HL-60/S4 treated with retinoic acid at 250 ng/mL for 4 days and 3 days (cell line): ENCODE measurements around the gene ALPL.
"Not testable (repeated sequence)": the region's sequence is repeated elsewhere in the genome, so short reads cannot be mapped to it uniquely, and the experiment has no call there.

Source experiments
- in situ Hi-C: fragments of 300-500 bp; cut with MboI; formaldehyde crosslinking; loops from 2 replicates; pipeline ENCODE4 v1.7.0; 2022; ENCODE audit warnings: low sequenced_read_pairs

Gene ALPL

DNA sequence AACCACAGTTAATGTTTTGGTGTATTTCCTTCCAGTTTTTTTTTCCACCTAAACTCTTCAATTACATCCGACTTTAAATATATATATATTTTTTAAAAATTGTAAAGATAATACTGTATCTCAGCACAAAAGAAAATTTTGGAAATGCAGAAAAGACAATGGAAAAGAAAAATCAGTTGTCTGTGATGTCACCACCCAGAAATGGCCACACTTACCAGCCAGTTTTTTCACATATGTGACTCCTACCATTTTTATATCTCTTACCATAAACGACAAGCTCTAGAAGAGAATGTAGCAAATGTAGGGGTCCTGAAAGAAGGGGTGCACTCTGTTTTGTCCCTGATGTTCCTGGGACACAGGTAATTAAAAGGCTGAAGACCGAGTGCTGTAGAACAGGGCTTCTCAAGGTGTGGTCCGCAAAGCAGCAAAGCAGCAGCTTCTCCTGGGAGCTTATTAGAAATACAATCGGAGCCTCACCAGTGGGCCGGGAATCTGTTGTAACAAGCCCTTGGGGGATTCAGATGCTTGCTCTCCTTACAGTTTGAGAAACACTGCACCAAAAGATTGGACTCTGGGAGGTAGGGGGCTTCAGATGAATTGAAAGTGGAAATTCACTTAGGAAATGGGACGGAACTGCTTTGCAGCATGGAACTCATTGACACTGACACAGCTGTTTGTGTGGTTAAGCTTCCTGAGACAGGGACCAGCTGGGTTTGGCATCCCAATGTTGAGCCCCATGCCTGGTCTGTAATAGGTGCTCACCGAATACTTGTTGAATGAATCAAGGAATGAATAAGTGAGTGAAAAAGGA lies 44.1 kb downstream of the ALPL start:
- in situ Hi-C loops: no loop called here

DNA sequence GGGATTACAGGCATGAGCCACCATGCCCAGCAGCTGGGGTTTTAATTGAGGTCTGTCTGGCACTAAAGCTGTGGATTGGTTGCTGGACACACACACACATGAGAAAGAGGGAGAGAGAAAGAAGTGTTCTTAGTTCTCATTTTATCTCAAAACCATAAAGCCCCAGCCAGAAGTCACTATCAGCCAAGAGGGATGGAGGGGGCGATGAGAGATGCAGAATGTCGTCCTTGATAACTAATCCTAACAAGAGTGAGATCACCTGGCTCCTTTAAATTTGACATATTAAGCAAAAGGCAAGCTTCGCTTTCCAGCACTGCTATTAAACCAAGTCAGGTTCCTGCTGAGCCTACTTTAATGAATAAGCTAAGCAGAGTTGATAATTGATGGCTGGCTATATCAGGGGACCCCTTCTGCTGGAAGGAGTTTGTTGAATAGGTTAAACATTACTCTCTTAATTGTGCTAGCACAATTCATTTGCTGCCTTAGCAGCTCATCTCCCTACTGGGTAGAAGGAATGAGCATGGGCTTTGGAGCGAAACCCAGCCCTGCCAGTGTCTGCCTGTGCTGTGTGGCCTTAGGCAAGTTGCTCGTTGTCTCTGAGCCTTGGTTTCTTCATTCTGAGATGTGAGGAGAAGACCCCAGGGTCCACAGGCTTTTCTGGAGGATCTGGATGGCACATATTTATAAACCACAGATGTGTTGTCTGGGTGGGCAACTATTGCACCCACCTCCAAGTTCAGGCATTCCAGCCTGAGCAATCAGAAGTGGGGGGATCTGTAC lies 50.8 kb downstream of the ALPL start:
- in situ Hi-C loops: no loop called here

DNA sequence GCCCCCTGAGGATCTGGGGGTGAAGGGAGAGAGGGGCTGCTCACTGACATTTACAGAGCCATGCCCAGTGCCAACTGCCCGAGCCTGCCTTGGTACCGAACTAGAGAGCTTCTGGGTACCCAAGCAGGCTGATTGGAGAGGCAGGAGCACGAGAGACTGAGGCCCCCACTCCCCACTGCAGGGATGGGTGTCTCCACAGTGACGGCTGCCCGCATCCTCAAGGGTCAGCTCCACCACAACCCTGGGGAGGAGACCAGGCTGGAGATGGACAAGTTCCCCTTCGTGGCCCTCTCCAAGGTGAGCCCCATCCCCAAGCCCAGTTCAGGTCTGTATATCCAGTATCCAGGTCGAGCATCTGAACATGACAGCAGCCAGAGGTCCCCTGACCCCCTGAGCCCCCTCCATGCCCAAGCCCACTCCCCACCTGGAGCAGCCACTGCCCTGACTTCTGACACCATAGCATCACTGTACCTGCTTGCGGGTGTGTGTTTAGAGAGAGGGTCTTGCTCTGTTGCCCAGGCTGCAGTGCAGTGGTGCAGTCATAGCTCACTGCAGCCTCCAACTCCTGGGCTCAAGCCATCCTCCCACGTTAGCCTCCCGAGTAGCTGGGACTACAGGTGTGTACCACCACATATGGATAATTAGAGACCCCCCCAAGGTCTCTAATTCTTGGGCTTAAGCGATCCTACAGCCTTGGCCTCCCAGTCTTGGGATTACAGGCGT lies 51.9 kb downstream of the ALPL start:
- in situ Hi-C loops: no loop called here

DNA sequence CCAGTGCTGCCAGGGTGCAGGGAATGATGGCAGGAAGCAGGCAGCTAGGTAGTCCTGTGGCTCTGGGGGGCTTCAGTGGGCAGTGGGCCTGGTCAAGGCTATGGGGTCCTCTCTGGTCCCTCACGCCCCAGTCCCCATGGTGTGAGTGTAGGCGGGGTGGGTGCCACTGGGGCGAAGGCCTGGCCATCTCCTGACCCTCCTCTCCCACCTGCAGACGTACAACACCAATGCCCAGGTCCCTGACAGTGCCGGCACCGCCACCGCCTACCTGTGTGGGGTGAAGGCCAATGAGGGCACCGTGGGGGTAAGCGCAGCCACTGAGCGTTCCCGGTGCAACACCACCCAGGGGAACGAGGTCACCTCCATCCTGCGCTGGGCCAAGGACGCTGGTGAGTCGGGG lies 53.7 kb downstream of the ALPL start:
- in situ Hi-C loops: no loop called here

DNA sequence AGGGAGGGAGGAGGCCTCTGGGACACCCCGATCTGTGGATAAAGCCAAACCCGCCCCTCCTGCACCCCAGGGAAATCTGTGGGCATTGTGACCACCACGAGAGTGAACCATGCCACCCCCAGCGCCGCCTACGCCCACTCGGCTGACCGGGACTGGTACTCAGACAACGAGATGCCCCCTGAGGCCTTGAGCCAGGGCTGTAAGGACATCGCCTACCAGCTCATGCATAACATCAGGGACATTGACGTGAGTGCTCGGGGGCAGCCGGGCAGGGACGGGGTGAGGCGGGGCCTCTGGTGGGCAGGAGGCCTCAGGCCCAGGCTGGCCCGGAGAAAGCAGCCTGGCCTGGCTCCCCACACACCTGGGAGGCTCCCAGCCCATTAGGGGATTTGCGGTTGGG lies 54.7 kb downstream of the ALPL start:
- in situ Hi-C loops: no loop called here

DNA sequence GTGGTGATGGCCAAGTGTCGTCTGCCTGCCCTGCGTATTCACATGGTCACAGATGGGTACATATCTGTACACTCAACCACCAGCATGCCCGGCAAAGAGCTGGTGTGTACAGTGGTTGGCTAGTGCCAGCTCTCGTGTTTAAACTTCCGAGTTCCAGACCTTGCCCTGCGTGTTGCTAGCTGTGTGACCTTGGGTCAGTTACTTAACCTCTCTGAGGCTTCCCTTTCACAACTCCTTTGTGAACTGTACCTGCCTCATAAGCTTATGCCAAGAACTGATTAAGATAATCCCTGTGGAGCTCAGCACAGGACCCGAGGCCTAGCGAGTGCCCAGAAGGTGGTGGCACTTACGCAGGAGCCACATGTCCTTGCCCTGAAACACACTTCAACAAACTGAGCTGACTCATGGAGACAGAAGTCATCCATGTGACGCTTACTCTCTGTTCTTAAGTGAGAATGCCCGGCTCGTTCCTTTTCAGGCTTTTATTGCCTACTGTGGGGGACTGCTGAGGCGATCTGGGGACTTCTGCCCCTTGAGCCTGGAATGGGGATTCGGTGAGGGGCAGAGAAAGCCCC lies 55.4 kb downstream of the ALPL start:
- in situ Hi-C loops: no loop called here

DNA sequence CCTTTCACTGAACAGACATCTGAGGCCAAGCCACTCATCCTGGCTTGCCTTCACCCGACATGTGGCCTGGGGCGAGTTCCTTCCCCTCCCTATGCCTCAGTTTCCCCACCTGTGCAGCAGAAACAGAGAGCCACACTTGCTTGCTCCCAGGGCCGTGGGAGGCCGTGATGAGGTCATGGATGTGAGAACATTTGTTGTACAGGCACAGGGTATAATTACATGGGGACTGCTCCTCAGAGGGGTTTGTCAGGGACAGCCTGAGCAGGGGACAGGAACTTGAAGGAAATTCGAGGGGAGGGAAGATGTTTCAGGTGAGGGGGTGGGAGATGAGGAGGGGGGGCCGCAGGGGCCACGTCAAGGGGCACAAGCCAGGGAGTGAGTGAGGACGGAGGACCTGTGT lies 56.1 kb downstream of the ALPL start:
- in situ Hi-C loops: no loop called here

DNA sequence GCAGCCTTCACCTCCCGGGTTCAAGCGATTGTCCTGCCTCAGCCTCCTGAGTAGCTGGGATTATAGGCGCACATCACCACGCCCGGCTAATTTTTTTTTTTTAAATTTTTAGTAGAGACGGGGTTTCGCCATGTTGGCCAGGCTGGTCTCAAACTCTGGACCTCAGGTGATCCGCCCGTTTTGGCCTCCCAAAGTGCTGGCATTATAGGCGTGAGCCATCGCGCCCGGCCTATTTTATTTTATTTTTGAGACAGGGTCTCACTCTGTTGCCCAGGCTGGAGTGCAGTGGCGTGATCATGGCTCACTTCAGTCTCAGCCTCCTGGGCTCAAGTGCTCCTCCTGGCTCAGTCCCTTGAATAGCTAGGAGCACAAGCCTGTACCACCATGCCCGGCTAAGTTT lies 57.1 kb downstream of the ALPL start:
- in situ Hi-C loops: not testable (repeated sequence)

DNA sequence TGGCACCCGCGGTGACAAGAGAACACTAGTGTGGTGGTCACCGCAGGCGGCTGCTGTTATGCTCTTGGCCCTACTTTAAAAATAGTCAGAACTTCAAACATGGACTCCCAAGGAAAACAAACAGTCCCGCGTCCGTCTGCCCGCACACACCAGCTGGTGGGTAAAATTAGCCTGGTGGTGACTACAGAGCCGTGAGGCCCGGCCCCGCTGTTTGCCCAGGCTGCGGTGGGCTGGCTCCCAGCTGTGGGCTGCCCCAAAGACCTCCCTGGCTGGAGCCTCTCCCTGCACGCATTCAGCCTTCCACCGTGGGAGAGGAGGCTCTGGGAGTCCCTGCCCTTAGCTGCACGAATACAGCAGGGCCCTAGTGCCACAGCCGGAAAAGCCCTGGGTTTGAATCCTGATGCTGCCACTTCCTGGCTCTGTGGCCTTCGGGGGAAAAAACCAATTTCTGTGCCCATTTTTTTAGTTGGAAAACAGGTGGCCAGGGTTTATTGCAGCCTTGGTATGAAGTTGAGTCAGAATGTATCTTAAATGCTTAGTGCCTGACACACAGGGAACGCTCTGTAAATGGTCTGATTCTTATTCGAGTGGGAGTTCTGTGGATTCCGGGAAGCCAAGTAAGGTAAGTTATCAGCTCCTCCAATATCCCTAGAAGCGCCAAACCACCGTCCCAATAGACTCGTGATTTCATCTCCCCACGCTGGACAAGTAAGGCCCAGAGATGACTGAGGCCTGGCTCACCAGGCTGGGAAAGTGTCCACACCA lies 58.2 kb downstream of the ALPL start:
- in situ Hi-C loops: no loop called here

DNA sequence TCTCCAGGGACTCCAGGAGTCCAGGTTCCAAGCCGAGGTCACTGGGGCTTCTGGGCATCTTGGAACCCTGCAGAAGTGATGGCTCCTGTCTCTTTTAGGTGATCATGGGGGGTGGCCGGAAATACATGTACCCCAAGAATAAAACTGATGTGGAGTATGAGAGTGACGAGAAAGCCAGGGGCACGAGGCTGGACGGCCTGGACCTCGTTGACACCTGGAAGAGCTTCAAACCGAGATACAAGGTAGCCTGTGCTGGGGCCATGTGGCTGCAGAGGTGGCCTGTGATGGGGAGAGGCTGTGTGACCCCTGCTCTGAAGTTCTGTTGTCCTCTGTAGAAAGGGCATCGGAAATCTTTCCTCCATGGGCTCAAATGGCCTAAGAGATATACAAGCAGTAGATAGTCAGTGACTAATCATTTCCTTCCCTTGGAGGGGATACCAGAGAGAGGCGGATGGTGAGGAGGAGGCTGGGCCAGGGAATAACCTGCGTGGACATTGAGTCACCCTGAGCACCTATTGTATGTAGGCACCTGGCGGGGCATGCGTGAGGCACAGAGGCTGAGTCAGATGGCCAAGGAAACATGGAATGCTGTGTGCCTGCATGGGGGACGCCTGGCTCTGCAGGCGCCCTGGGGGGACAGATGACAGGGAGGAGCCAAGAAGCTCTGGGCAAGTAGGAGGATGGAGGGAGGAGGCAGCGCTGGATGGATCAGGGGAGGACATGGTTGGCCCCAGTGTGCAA lies 59.0 kb downstream of the ALPL start:
- in situ Hi-C loops: no loop called here

DNA sequence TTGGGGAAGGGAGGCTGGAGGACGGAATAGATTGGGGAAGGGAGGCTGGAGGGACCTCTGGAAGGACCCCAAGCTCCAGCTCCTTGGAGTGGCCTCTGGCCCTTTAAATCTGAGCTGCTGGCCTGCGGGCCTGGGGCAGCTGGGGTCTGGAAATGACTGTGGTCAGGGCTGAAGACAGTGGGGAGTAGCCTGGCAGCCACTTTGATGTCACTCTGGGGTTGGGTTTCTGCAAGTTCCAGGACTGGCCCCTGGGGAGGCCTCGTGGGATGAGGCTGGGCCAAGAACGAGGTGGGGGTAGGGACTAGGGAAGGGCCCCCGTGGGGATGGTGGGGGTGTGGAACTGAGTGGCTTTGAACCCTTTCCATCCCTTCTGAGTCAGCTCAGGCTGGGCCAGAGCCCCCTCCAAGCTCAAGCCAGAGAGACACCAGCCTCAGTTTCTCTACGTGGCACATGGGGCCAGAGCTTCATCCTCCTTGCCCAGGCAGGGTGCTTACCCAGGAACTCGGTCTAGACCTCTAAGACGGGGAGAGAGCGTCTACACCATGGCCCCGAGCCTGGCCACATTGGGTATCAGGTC lies 59.7 kb downstream of the ALPL start:
- in situ Hi-C loops: no loop called here

DNA sequence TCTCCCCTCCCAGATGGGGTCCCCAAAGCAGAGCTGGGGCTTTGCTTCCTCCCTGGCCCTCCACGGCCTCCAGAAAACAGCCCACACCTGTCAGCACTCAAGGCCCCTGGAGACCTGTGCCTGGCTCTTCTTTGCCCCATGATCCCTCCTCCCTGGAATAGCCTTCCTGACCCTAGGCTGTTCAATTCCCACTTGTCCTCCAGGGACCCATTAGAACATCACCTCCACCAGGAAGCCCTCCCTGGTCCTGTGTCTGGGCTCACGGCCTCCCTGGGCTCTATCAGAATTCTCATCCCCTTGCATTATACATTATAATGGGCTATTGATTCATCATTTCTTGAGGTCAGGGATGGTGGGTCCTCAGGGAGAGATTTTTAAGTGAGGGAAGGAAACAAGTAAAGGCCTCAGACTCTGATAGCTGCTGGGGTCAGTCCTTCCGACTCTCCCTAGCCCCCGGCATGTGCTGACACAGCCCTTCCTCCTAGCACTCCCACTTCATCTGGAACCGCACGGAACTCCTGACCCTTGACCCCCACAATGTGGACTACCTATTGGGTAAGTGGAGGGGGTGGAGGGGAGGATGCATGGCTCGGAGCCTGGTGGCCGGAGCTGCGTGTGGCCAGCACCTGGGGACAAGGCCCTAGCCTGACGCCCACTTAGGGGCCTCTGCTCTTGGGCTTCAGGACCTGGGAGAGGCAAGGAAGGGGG lies 60.8 kb downstream of the ALPL start:
- in situ Hi-C loops: no loop called here

DNA sequence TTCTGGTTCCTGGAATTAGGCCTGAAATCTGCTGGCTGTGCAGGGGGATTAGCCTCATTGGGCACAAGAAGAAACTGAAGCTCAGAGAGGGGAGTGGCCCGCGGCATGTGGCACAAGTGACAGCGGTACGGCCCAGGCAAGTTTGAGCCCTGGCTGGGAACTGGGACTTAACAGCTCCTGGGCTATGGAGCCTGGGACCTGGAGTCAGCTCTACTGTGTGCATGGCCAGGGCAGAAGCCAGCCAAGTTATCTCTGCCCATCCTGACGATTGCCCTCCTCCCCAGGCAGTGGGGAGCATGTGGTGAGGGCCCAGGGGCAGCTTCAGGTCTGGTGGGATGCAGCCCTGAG lies 61.3 kb downstream of the ALPL start:
- in situ Hi-C loops: no loop called here

DNA sequence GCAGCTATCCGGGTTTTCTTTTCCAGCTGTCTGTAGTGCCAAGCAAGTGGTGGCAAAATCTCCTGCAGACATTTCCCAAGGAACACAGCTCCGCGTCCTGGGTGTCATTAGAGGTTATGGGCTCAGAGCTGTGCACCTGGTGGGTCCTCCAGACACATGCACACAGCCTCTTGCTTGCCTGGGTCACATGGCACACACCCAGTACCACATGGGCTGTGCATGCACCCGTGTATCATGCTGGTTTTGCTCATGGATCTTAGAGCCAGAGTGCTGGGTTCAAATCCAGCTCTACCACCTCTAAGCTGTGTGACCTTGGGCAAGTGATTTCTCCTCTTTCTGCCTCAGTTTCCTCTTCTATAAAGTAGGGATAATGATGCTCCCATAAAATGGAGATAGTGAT lies 61.7 kb downstream of the ALPL start:
- in situ Hi-C loops: no loop called here

DNA sequence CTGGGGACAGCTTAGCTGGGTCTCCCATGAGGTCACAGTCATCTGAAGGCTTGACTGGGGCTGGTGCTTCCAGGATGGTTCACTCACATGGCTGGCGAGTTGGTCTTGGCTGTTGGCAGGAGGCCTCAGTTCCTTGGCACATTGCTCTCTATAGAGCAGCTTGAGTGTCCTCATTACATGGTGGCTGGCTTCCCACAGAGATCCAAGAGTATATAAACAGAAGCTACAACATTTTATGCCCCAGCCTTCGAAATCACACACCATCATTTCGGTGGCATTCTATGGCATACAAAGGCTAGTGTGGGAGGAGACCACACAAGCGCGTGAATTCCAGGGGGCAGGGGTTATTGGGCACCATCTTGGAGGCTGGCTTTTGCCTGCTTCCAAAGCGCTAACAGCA lies 63.0 kb downstream of the ALPL start:
- in situ Hi-C loops: no loop called here

DNA sequence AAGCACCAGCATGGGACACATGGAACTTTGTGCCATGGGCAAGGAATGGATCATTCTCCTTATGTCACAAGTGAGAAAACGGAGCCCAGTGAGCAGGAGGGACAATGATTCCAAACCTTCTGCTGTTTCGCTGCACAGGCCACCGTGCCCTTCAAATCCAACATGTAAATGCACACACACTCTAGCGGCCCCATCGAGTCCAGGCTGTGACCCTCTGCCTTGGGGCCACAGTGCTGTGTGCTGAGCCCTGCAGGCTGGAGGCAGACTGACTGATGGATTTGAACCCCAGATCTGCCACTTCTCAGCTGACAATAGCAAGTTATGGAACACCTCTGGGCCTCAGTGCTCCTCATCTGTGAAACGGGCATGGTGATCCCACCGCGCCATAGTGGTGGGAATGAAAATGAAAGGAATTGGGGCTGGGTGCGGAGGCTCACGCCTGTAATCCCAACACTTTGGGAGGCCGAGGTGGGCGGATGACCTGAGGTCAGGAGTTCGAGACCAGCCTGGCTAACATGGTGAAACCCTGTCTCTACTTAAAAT lies 63.6 kb downstream of the ALPL start:
- in situ Hi-C loops: no loop called here

DNA sequence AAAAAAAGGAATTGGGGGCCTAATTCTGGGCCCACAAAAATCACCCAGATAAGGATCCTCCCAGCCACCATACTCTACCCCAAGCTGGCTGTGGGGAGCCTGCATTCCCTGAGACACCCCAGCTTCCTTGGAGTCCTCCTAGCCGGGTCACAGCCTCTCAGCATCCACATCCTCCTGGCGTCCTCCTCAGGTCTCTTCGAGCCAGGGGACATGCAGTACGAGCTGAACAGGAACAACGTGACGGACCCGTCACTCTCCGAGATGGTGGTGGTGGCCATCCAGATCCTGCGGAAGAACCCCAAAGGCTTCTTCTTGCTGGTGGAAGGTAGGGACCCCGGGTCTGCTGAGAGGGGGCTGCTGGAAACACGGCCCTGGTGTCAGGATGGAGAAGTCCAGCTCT lies 64.3 kb downstream of the ALPL start:
- in situ Hi-C loops: no loop called here

DNA sequence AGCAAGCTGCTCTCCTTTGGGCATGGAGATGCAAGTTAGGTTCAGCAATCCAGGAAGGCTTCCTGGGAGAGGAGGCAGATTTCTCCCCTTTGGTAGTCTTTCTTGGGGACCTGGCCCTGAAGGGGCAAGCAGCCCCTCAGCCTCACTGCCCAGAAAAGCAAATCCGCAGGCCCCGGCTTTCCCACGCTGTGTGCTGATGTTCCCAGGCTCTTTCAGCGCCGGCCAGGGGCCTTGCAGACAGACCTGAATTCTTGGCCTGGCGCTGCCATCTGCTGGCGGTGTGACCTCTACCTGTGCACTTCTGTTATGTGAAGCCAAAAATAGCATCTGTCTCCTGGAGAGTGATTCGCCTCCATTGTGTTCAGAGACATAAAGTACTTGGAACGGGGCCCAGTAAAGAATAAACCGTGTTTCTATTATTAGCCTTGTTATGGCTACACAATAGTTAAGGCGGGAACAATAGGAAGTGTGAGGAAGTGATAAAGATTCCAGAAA lies 64.8 kb downstream of the ALPL start:
- in situ Hi-C loops: no loop called here
